HG02642 (cell line): Measurements from ENCODE around the gene GABRA5.
"Not testable (repeated sequence)": the region's sequence is repeated elsewhere in the genome, so short reads cannot be mapped to it uniquely, and the experiment has no call there.

ENCODE experiments used
- ATAC-seq: cut with Tn5 transposase; IDR thresholded peaks from one replicate; pipeline ENCODE4 v1.9.1; 2021; ENCODE audit warnings: mild to moderate bottlenecking; ENCODE audit not compliant: unreplicated experiment, poor library complexity

The GABRA5 gene

GRCh38 chr15:26866298-26867199, at the start of gene GABRA5:
Gene GABRA5 (plus strand): TSS chr15:26867062. CDS start chr15:26869249, 2,187 bp downstream.
- ATAC-seq, result no peak

GRCh38 chr15:26831191-26831590, 35.7 kb upstream of the GABRA5 start:
- not testable (repeated sequence) for ATAC-seq

DNA sequence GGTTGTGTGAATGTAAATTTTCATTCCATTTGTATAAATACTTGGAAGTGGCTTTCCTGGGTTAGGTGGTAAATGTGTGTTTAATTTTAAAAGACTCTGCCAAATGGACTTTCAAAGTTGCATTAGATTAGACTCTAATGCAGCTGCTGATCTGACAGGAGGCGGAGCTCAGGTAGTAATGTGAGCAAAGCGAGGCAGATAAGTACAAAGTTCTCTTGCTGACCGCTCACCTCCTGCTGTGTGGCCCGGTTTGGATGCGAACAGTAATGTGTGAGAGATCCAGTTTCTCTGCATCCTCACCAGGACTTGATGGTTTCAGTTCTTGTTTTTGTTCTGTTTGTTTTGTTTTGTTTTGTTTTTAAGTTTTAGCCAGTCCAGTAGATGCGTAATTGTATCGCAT, 34.9 kb upstream of the GABRA5 start:
- ATAC-seq, result no peak

DNA sequence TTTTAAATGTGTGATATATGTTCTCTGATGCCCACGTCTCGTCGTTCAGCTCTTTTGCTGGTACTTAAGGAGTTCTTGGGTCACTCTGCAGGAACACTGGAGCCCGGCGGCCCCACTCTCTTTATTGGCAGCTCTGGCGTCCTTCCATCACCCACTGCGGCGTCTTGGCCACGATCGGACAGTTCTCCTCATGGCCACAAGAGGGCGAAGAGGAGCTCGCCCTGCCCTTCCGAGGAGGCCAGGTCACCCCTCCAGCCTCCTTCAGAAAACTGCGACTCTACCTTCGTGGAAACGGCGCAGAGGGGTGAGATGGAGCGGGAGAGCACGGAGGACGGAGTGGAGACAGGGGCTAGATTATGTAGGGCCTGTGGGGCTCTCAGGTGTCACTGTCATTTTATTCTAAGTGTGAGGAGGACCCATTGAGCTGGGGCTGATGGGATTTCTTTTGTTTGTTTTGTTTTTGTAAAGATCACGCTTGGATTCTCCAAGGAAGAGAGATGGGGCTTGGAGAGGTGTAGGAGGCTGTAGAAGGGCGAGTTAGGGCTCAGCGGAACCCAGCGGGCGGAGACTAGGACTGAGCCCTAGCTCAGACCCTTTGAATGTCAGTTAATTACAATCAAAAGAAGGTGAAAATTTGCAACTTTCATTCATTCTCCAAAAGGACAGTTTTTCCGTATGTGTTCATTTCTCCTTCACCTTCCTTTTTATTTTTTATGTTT, 28.0 kb upstream of the GABRA5 start:
- ATAC-seq, result no peak

GRCh38 chr15:26841514-26841913, 25.3 kb upstream of the GABRA5 start:
- ATAC-seq, result no peak

GRCh38 chr15:26841941-26842340, 24.9 kb upstream of the GABRA5 start:
- no peak for ATAC-seq

- ATAC-seq, result no peak
Observed at GRCh38 chr15:26842391-26842790, 24.5 kb upstream of the GABRA5 start.

GRCh38 chr15:26844901-26845300, 22.0 kb upstream of the GABRA5 start:
- no peak for ATAC-seq

GRCh38 chr15:26848498-26848897, 18.4 kb upstream of the GABRA5 start:
- ATAC-seq, result no peak

DNA sequence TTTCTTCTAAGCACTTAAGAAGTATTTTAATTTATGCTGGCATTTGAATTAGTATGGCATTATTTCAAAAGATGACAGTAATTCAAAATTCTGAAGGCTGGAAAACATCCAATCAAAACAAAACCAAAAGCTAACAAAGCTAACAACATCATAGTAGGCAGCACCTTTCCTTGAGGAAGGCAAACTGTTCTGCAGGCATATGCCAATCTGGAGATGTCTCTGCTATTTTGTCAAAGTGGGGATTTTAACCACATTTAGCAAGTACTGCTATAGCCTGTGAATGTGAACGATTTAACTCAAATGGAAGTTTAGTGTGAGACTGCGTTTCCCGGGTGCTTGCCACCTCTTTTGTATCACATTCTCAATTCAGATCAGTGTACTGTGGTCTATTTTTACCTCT, 16.7 kb upstream of the GABRA5 start:
- no peak for ATAC-seq

GRCh38 chr15:26852980-26853379, 13.9 kb upstream of the GABRA5 start:
- no peak for ATAC-seq

- no peak for ATAC-seq
Observed at GRCh38 chr15:26854435-26854834, 12.4 kb upstream of the GABRA5 start.

- no peak for ATAC-seq
Observed at GRCh38 chr15:26864664-26865191, 2.1 kb upstream of the GABRA5 start.

DNA sequence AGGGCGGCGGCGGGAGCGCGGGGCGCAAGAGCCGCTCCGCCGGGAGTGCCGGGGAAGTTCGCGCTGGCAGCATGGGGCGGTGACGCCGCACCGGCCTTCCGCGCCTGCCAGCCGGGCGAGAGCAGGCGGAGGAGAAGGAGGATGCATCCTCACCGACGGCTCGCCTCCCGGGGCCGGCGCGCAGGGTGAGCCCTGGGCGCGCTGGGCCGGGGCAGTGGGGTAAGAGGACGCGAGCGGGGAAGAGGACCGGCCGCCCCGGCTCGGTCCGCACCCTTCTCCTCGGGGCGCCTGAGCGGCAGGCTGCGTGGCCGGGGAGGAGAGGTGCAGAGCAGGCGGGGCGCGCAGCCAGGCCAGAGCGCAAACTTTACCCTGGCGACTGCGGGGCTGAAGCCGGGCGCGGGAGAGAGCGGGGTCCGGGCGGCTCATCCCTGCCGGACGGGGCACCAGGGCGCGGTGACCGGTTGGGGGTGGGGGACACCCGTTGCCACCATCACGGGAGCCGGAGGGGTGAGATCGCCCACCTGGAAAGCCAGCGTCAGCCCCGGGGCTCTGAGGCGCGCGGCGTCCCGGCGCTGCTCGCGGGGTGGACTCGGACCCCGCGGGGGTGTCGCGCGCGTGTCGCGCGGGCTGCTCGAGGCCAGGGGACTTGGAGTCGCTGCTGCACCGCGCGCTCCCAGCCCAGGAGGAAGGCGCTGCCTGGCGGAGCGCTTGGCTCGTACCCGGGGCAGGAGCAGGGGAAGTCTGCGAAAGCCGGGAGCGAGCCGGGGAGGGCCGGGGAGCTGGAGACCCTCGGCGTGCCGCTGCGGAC, 542 bp downstream of the GABRA5 start:
- no peak for ATAC-seq

GRCh38 chr15:26868029-26868685, 1.3 kb downstream of the GABRA5 start:
- no peak for ATAC-seq

DNA sequence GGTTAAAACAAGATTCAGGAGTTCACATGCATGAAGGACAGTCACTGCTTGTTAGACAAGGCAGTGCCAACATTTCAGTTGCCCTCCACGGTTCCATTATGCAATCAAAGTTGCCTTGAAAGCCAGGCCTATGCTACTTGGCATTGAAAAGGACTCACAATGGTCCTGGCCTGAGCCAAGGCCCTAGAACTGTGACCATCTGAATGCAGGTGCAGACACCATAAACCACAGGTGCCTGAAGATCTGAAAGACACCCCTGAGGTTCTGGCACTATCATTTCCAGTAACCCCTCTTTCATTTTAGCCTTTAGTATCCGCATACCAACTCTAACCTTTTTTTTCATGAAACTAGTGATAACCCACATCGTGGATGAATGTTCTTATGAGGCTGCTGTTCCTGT, 2.8 kb downstream of the GABRA5 start:
- no peak for ATAC-seq

GRCh38 chr15:26870346-26870745, 3.5 kb downstream of the GABRA5 start:
- no peak for ATAC-seq

- ATAC-seq, result no peak
Observed at GRCh38 chr15:26872206-26872605, 5.3 kb downstream of the GABRA5 start.

DNA sequence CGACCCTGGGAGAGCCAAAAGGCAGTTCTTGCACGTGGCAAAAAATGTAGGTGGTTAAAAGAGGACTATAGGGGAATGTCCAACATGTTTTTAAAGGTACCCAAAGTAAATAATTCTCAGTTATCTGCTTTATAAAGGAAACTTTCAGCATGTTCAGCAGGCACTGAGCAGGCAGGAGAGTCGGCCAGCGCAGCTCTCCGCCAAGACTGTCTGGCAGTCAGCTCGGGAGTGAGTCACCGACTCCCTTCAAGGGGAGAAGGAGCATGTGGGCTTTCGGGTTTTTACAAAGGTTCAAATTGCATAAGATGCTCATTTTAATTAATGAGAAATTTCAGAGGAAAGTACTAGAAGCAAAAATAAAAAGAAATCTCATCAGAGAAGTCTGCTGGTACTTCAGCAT, 7.0 kb downstream of the GABRA5 start:
- no peak for ATAC-seq
